ENCODE results near the gene ARHGAP31.

DNA sequence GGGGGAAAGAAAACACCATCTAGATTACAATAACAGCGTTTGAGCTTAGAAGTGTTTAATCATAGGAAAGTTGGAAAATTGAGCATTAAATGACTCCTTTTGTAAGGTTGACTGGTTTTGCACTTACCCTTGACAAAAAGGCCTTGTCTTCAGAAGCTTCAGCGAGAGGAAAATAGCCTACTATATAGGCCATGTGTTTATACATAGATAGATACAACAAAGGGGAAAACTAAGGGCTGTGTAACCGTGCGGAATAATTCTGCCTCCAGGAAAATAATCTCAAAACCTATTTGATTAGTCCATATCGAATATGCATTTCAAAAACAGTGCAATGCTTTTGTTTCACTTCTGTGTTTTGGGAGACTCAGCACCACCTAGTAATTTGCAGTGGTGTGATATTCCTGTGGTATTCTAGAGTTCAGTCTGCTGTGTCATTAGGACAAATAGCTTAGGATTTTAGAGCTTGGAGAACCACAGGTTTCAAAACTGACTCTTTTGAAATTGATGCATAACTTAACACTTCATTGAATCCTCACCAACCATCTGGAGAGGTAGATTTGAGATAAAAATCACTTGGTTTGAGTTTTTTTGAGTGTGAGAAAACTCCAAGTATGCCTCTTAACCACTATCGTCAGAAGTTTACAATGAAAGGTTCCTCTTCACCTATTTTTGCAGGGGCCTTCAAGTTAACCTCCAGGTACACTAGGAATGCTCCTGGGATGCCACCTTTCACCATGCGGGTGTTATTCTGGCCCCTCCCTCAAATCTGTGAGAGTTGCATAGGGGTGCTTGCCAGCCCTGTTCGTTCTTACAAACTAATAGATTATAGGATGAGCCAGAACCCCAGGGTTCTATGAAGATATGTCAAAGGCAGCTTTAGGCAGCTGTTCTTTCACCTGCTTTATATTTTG lies 1.9 kb downstream of the ARHGAP31 start:
- no peak for TF ChIP-seq SP1 (IDR thresholded peaks at IDR 0.05)
- no peak for TF ChIP-seq ARNT (IDR thresholded peaks at IDR 0.05)
- TF ChIP-seq L3MBTL2 (conservative IDR thresholded peaks at IDR 0.05): no peak
- no peak for TF ChIP-seq BHLHE40 (IDR thresholded peaks at IDR 0.05; ENCODE audit: borderline replicate concordance)
- no peak for TF ChIP-seq TARDBP (IDR thresholded peaks at IDR 0.05)
- TF ChIP-seq FOXK2 (IDR thresholded peaks at IDR 0.05): no peak
- TF ChIP-seq NFRKB (IDR thresholded peaks at IDR 0.05): no peak
- no peak for TF ChIP-seq FOXM1 (IDR thresholded peaks at IDR 0.05; ENCODE audit: borderline replicate concordance)
- TF ChIP-seq ELF4 (IDR thresholded peaks at IDR 0.05): no peak
- no peak for TF ChIP-seq ZNF384 (IDR thresholded peaks at IDR 0.05)
- no peak for TF ChIP-seq LEF1 (IDR thresholded peaks at IDR 0.05; ENCODE audit: borderline replicate concordance)
- no peak for TF ChIP-seq FOXA1 (IDR thresholded peaks at IDR 0.05)
- TF ChIP-seq SUZ12 (IDR thresholded peaks at IDR 0.05): no peak

Measured in HEK293T (cell line).